ENCODE measurements around the gene ONECUT3. TPM values are rescaled to one million over a fixed set of nuclear protein-coding genes. Genes with fewer than 3 reads are reported as not detected.

ONECUT3 gene
- total and polyA plus RNA-seq, 11 donors = not detected

GRCh38 chr19:1775951-1776605, 22.8 kb downstream of the ONECUT3 start:
- no peak overlapping the region for H3K27ac ChIP-seq
- intact Hi-C loops (cut with DNase I) = no loop called here
- peaks cover 36 to 97% (median 74%) of the 10 kb centered on the region in 9 donors for H3K27me3 ChIP-seq

GRCh38 chr19:1776606-1777147, 23.4 kb downstream of the ONECUT3 start:
- WGBS, 4 donors = 4 to 9% (median 6%) methylated on average over 20 to 23 of the region's 23 CpGs
- Histone ChIP-seq H3K27me3 (peaks cover 36 to 94% (median 76%) of the 10 kb centered on the region in 9 donors), H3K36me3 (no peaks in the 10 kb centered on the region), H3K4me3 (no peak overlapping the region), H3K9me3 (peaks cover 0 to 15% (median 2%) of the 10 kb centered on the region in 12 donors), H3K4me1 (peaks cover 0 to 16% (median 0%) of the 10 kb centered on the region in 12 donors), H3K27ac (no peak overlapping the region)
- ATAC-seq (no peak), DNase-seq (no peak)
- no peak for TF ChIP-seq POLR2A (IDR thresholded peaks at IDR 0.05)
- TF ChIP-seq CTCF (IDR thresholded peaks at IDR 0.05) = no peak
- intact Hi-C loops (cut with DNase I) = no loop called here

More at GRCh38 chr19:1775951-1776605, 22.8 kb downstream of the ONECUT3 start:
- TF ChIP-seq POLR2A (IDR thresholded peaks at IDR 0.05) = no peak
- TF ChIP-seq CTCF (IDR thresholded peaks at IDR 0.05) = no peak
- Histone ChIP-seq H3K36me3 (no peaks in the 10 kb centered on the region), H3K4me3 (no peak overlapping the region), H3K9me3 (peaks cover 0 to 14% (median 5%) of the 10 kb centered on the region in 12 donors), H3K4me1 (peaks cover 0 to 16% (median 0%) of the 10 kb centered on the region in 12 donors)
- DNase-seq (no peak), ATAC-seq (no peak)
- 0 to 2% (median 1%) methylated on average over 21 to 50 of the region's 50 CpGs for WGBS, 4 donors

GRCh38 chr19:1777149-1777548, 23.8 kb downstream of the ONECUT3 start:
- DNase-seq (no peak), ATAC-seq (no peak)
- intact Hi-C loops (cut with DNase I) = no loop called here
- Histone ChIP-seq H3K4me1 (peaks cover 0 to 16% (median 0%) of the 10 kb centered on the region in 12 donors), H3K9me3 (peaks cover 0 to 20% (median 6%) of the 10 kb centered on the region in 12 donors), H3K27ac (no peak overlapping the region), H3K36me3 (no peaks in the 10 kb centered on the region), H3K27me3 (peaks cover 36 to 95% (median 80%) of the 10 kb centered on the region in 9 donors), H3K4me3 (no peak overlapping the region)
- TF ChIP-seq POLR2A (IDR thresholded peaks at IDR 0.05) (no peak), CTCF (IDR thresholded peaks at IDR 0.05) (no peak)
- WGBS, 4 donors = 53 to 61% (median 56%) methylated on average over 6 to 10 of the region's 10 CpGs

GRCh38 chr19:1779574-1779973, 26.3 kb downstream of the ONECUT3 start:
- TF ChIP-seq CTCF (IDR thresholded peaks at IDR 0.05) = no peak
- no peak for TF ChIP-seq POLR2A (IDR thresholded peaks at IDR 0.05)
- intact Hi-C loops (cut with DNase I) = no loop called here
- 32 to 42% (median 34%) methylated on average over 16 of the region's 16 CpGs for WGBS, 4 donors
- Histone ChIP-seq H3K4me3 (no peak overlapping the region), H3K36me3 (no peaks in the 10 kb centered on the region), H3K27me3 (peaks cover 29 to 95% (median 72%) of the 10 kb centered on the region in 9 donors), H3K27ac (no peak overlapping the region), H3K9me3 (peaks cover 0 to 23% (median 8%) of the 10 kb centered on the region in 12 donors), H3K4me1 (peaks cover 0 to 16% (median 0%) of the 10 kb centered on the region in 12 donors)
- ATAC-seq (no peak), DNase-seq (no peak)

Data from heart left ventricle (tissue), 16 donors.